GM12878 (cell line): Measurements from ENCODE around the gene PGA3.
"Not testable (repeated sequence)": the region's sequence is repeated elsewhere in the genome, so short reads cannot be mapped to it uniquely, and the experiment has no call there.

Source experiments
- CHD2 ChIP-seq: IDR thresholded peaks from 2 replicates; pipeline ENCODE4 v1.6.1; 2011; ENCODE audit warnings: low read depth, low read length, improper control_type of control experiment, borderline replicate concordance
- EGR1 ChIP-seq, 2 experiments: IDR thresholded peaks; 1 replicate in 1 of 2; 2 replicates in 1 of 2; pipeline ENCODE4 v1.6.1; 2011 to 2012; ENCODE audit warnings: low read depth in 2 of 2, low read length in 2 of 2, borderline replicate concordance in 1 of 2, mild to moderate bottlenecking in 1 of 2, moderate library complexity in 1 of 2
- HCFC1 ChIP-seq: fragments of 150-350 bp; IDR thresholded peaks from 2 replicates; pipeline ENCODE4 v1.6.1; 2014; ENCODE audit warnings: low read length
- HDAC2 ChIP-seq: fragments of 200-600 bp; sonication (generic); IDR thresholded peaks from 2 replicates; pipeline ENCODE4 v1.6.1; 2017
- JUND ChIP-seq: IDR thresholded peaks from 2 replicates; pipeline ENCODE4 v1.6.1; 2012; ENCODE audit warnings: low read depth, mild to moderate bottlenecking, low read length, improper control_type of control experiment, moderate library complexity
- POLR2A ChIP-seq: IDR thresholded peaks from 2 replicates; pipeline ENCODE4 v1.6.1; 2011; ENCODE audit warnings: low read depth, mild to moderate bottlenecking, low read length
- TAF1 ChIP-seq: IDR thresholded peaks from 2 replicates; pipeline ENCODE4 v1.6.1; 2011; ENCODE audit warnings: mild to moderate bottlenecking, low read depth, low read length, borderline replicate concordance
- ZBED1 ChIP-seq: IDR thresholded peaks from 2 replicates; pipeline ENCODE4 v1.6.1; 2016; ENCODE audit warnings: borderline replicate concordance
- TF ChIP-seq, protein P1 (sequence below): fragments of 450-650 bp; IDR thresholded peaks from 2 replicates; pipeline ENCODE4 v1.6.1; 2017; ENCODE audit warnings: mild to moderate bottlenecking
- TF ChIP-seq, protein P2 (sequence below), 3 experiments: IDR thresholded peaks in 2 of 3; conservative IDR thresholded peaks in 1 of 3; 2 replicates each; pipeline ENCODE4 v1.5.1; 2011; ENCODE audit warnings: low read depth in 3 of 3, low read length in 3 of 3, mild to moderate bottlenecking in 3 of 3, control low read depth in 2 of 3, moderate library complexity in 2 of 3, inconsistent platforms in 1 of 3, mixed read lengths in 1 of 3; ENCODE audit not compliant: control insufficient read depth in 2 of 3, insufficient read depth in 1 of 3; ENCODE audit errors: extremely low read depth in 1 of 3
- TF ChIP-seq, protein P3 (sequence below): IDR thresholded peaks from 2 replicates; pipeline ENCODE4 v1.6.1; 2011; ENCODE audit warnings: low read depth, mild to moderate bottlenecking, low read length, moderate library complexity, borderline replicate concordance; ENCODE audit errors: extremely low read depth
- TF ChIP-seq, protein P4 (sequence below): fragments of 450-650 bp; IDR thresholded peaks from 2 replicates; pipeline ENCODE4 v1.6.1; 2018; ENCODE audit warnings: mild to moderate bottlenecking, low read depth, moderate library complexity; ENCODE audit not compliant: partially characterized antibody

DNA sequence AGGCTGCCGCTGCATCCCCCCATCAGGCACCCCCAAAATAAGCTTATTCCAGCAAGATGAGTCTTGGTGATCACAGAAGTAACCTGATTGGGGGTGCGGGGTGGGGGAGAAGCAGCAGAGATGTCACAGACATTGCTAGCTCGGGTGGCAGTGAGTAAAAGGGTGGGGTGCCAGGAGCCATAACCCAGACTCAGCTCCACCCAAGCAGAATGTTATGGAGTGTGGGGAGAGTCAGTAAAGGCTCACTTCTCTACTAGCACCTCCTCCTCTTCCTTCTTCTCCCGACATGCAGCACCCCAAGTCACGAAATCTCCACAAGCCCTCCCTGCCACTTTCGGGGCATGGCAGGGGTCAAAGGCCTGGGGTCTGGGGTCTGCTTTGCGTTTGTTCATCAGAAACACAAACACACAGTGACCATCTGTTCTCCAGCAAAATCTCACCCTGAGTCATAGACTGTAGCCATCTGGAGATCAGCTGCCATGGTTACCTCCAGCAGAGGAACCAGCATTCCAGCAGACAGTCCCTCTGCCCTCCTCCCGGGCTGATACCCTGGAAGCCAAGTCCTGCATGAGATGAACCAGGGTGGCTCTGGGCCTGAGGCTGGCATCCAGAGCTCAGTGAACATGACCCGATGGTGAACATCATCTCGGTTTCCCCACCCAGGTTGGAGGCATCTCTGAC is 23.3 kb downstream of the PGA3 start:
- TF ChIP-seq, protein P1, sequence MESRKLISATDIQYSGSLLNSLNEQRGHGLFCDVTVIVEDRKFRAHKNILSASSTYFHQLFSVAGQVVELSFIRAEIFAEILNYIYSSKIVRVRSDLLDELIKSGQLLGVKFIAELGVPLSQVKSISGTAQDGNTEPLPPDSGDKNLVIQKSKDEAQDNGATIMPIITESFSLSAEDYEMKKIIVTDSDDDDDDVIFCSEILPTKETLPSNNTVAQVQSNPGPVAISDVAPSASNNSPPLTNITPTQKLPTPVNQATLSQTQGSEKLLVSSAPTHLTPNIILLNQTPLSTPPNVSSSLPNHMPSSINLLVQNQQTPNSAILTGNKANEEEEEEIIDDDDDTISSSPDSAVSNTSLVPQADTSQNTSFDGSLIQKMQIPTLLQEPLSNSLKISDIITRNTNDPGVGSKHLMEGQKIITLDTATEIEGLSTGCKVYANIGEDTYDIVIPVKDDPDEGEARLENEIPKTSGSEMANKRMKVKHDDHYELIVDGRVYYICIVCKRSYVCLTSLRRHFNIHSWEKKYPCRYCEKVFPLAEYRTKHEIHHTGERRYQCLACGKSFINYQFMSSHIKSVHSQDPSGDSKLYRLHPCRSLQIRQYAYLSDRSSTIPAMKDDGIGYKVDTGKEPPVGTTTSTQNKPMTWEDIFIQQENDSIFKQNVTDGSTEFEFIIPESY, result not testable (repeated sequence)
- TF ChIP-seq TAF1; POLR2A; ZBED1; HCFC1; EGR1 (IDR thresholded peaks at IDR 0.05; ENCODE audit: borderline replicate concordance in 1 of 2, low read depth in 2 of 2, low read length in 2 of 2); JUND; CHD2; HDAC2: not testable (repeated sequence)
- TF ChIP-seq, protein P2, sequence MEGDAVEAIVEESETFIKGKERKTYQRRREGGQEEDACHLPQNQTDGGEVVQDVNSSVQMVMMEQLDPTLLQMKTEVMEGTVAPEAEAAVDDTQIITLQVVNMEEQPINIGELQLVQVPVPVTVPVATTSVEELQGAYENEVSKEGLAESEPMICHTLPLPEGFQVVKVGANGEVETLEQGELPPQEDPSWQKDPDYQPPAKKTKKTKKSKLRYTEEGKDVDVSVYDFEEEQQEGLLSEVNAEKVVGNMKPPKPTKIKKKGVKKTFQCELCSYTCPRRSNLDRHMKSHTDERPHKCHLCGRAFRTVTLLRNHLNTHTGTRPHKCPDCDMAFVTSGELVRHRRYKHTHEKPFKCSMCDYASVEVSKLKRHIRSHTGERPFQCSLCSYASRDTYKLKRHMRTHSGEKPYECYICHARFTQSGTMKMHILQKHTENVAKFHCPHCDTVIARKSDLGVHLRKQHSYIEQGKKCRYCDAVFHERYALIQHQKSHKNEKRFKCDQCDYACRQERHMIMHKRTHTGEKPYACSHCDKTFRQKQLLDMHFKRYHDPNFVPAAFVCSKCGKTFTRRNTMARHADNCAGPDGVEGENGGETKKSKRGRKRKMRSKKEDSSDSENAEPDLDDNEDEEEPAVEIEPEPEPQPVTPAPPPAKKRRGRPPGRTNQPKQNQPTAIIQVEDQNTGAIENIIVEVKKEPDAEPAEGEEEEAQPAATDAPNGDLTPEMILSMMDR (IDR thresholded peaks at IDR 0.05 in 2 of 3, conservative IDR thresholded peaks at IDR 0.05 in 1 of 3; ENCODE audit: control insufficient read depth in 2 of 3, extremely low read depth in 1 of 3, insufficient read depth in 1 of 3, low read depth in 3 of 3, low read length in 3 of 3), result not testable (repeated sequence)
- TF ChIP-seq, protein P3, sequence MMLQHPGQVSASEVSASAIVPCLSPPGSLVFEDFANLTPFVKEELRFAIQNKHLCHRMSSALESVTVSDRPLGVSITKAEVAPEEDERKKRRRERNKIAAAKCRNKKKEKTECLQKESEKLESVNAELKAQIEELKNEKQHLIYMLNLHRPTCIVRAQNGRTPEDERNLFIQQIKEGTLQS, result not testable (repeated sequence)
- TF ChIP-seq, protein P4, sequence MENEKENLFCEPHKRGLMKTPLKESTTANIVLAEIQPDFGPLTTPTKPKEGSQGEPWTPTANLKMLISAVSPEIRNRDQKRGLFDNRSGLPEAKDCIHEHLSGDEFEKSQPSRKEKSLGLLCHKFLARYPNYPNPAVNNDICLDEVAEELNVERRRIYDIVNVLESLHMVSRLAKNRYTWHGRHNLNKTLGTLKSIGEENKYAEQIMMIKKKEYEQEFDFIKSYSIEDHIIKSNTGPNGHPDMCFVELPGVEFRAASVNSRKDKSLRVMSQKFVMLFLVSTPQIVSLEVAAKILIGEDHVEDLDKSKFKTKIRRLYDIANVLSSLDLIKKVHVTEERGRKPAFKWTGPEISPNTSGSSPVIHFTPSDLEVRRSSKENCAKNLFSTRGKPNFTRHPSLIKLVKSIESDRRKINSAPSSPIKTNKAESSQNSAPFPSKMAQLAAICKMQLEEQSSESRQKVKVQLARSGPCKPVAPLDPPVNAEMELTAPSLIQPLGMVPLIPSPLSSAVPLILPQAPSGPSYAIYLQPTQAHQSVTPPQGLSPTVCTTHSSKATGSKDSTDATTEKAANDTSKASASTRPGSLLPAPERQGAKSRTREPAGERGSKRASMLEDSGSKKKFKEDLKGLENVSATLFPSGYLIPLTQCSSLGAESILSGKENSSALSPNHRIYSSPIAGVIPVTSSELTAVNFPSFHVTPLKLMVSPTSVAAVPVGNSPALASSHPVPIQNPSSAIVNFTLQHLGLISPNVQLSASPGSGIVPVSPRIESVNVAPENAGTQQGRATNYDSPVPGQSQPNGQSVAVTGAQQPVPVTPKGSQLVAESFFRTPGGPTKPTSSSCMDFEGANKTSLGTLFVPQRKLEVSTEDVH, result not testable (repeated sequence)
